ENCODE results near the gene SPTBN1.

The SPTBN1 gene

DNA sequence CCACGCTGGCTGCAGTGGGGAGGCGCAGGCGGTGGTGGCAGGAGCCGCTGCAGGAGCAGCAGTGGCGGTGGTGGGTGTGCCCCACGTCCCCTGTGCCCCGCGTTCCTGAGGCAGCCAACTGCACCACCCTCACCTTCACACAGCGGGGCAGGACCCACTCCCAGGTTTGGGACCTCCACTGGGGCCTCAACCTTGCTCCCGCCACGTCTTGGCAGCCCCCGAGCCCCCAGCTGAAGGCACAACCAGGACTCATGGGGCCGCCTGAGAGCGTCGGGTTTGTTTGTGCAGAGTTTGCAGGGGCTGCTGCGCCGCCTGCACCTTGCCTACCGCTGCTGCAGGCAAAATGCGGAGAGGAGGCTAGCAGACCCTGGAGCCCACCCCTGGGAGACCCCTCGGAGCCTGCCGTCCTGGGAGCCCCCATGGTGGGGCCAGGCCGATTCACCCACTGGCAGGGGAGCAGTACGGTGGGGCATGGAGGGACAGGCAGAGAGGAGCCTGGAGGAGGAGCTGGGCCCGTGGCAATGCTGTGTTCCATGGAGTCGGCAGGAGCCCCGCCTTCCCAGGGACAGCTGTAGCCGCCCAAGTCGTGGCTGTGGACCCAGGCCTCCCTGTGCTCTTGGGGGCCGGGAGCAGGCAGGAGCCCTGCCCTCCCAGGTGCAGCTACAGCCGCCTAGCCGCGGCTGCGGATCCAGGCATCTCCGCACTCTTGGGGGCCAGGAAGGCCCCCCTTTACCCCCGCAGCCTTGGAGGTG lies 252.6 kb downstream of the SPTBN1 start:
- Histone ChIP-seq H3K27ac (ENCODE audit: low read length) (no peak overlapping the region), H3K9me3 (ENCODE audit: insufficient read depth, low read length, severe bottlenecking) (no peaks in the 10 kb centered on the region), H2AFZ (ENCODE audit: low read depth, low read length) (no peak overlapping the region), H4K20me1 (ENCODE audit: insufficient read depth, low read length) (no peaks in the 10 kb centered on the region), H3K36me3 (ENCODE audit: insufficient read depth, low read length) (no peaks in the 10 kb centered on the region), H3K9ac (ENCODE audit: low read depth, low read length) (no peak overlapping the region), H3K4me1 (ENCODE audit: insufficient read depth, low read length) (no peaks in the 10 kb centered on the region), H3K4me3 (ENCODE audit: low read depth in 1 of 2, low read length in 2 of 2) (no peak overlapping the region), H3K79me2 (ENCODE audit: insufficient read depth, low read length) (no peaks in the 10 kb centered on the region), H3K27me3 (ENCODE audit: insufficient read depth, low read length, poor library complexity) (no peaks in the 10 kb centered on the region), H3K4me2 (ENCODE audit: insufficient read depth, low read length) (no peak overlapping the region)
- ATAC-seq (ENCODE audit: insufficient read depth, low read depth) (no peak), DNase-seq (no peak)
- TF ChIP-seq, protein P1, sequence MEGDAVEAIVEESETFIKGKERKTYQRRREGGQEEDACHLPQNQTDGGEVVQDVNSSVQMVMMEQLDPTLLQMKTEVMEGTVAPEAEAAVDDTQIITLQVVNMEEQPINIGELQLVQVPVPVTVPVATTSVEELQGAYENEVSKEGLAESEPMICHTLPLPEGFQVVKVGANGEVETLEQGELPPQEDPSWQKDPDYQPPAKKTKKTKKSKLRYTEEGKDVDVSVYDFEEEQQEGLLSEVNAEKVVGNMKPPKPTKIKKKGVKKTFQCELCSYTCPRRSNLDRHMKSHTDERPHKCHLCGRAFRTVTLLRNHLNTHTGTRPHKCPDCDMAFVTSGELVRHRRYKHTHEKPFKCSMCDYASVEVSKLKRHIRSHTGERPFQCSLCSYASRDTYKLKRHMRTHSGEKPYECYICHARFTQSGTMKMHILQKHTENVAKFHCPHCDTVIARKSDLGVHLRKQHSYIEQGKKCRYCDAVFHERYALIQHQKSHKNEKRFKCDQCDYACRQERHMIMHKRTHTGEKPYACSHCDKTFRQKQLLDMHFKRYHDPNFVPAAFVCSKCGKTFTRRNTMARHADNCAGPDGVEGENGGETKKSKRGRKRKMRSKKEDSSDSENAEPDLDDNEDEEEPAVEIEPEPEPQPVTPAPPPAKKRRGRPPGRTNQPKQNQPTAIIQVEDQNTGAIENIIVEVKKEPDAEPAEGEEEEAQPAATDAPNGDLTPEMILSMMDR (IDR thresholded peaks at IDR 0.05; ENCODE audit: borderline replicate concordance, extremely low read depth, low read length, poor library complexity, severe bottlenecking): no peak
- TF ChIP-seq EZH2 (IDR thresholded peaks at IDR 0.05; ENCODE audit: borderline replicate concordance, low read depth, low read length, severe bottlenecking): no peak

DNA sequence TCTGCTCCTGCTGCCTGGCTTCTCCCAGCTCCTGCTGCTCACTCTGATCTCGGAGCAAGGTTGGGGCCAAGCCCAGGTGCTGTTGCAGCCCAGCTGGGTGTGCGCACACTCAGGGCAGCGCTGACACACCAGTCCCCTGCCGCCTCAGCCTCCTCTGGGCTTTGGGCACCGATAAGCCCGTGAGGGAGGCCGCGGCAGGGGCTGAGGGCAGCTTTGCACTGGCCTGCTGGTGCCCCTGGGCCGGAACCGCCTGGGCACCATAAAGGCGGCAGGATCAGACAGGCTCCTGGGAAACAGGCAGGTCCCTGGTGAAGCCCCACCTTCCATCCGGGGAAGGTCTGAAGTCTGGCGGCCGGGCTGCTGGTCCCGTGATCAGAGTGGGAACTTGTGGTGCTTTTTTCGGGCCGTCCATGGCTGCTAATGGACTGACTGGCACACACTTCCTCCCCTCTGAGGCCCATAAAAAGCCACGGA lies 253.2 kb downstream of the SPTBN1 start:
- Histone ChIP-seq H3K9me3 (ENCODE audit: insufficient read depth, low read length, severe bottlenecking) (no peaks in the 10 kb centered on the region), H3K27me3 (ENCODE audit: insufficient read depth, low read length, poor library complexity) (no peaks in the 10 kb centered on the region), H3K27ac (ENCODE audit: low read length) (no peak overlapping the region), H3K4me3 (ENCODE audit: low read depth in 1 of 2, low read length in 2 of 2) (no peak overlapping the region), H4K20me1 (ENCODE audit: insufficient read depth, low read length) (no peaks in the 10 kb centered on the region), H3K79me2 (ENCODE audit: insufficient read depth, low read length) (no peaks in the 10 kb centered on the region), H3K4me1 (ENCODE audit: insufficient read depth, low read length) (no peaks in the 10 kb centered on the region), H2AFZ (ENCODE audit: low read depth, low read length) (no peak overlapping the region), H3K9ac (ENCODE audit: low read depth, low read length) (no peak overlapping the region), H3K36me3 (ENCODE audit: insufficient read depth, low read length) (no peaks in the 10 kb centered on the region), H3K4me2 (ENCODE audit: insufficient read depth, low read length) (no peak overlapping the region)
- no peak for TF ChIP-seq EZH2 (IDR thresholded peaks at IDR 0.05; ENCODE audit: borderline replicate concordance, low read depth, low read length, severe bottlenecking)
- TF ChIP-seq, protein P1 (IDR thresholded peaks at IDR 0.05; ENCODE audit: borderline replicate concordance, extremely low read depth, low read length, poor library complexity, severe bottlenecking): no peak
- no peak for DNase-seq
- ATAC-seq (ENCODE audit: insufficient read depth, low read depth): no peak

DNA sequence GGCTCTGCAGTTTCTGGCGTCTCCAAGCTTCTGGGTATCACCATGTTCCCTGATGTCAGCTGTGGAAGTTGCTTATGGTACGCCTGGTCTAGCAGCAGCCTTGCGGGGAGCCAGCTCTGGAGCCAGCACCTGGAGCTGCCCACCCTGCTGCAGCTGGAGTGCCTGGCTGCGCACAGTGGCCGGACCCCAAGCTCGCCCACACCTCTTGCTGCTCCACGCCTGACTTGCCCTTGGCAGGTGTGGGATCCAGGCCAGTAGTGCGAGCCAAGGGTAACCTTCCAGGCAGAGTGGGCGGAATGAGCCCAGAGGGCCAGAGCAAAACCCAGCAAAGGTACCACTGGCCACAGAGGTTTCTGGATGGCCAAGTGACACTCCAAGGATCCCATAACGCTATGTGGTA lies 254.1 kb downstream of the SPTBN1 start:
- Histone ChIP-seq H4K20me1 (ENCODE audit: insufficient read depth, low read length) (no peaks in the 10 kb centered on the region), H3K27ac (ENCODE audit: low read length) (no peak overlapping the region), H3K79me2 (ENCODE audit: insufficient read depth, low read length) (no peaks in the 10 kb centered on the region), H3K36me3 (ENCODE audit: insufficient read depth, low read length) (no peaks in the 10 kb centered on the region), H3K4me1 (ENCODE audit: insufficient read depth, low read length) (no peaks in the 10 kb centered on the region), H2AFZ (ENCODE audit: low read depth, low read length) (no peak overlapping the region), H3K4me2 (ENCODE audit: insufficient read depth, low read length) (no peak overlapping the region), H3K4me3 (ENCODE audit: low read depth in 1 of 2, low read length in 2 of 2) (no peak overlapping the region), H3K9ac (ENCODE audit: low read depth, low read length) (no peak overlapping the region), H3K27me3 (ENCODE audit: insufficient read depth, low read length, poor library complexity) (no peaks in the 10 kb centered on the region), H3K9me3 (ENCODE audit: insufficient read depth, low read length, severe bottlenecking) (no peaks in the 10 kb centered on the region)
- DNase-seq (no peak), ATAC-seq (ENCODE audit: insufficient read depth, low read depth) (no peak)
- no peak for TF ChIP-seq EZH2 (IDR thresholded peaks at IDR 0.05; ENCODE audit: borderline replicate concordance, low read depth, low read length, severe bottlenecking)
- TF ChIP-seq, protein P1 (IDR thresholded peaks at IDR 0.05; ENCODE audit: borderline replicate concordance, extremely low read depth, low read length, poor library complexity, severe bottlenecking): no peak

All from DND-41 (cell line).